GM19240 (cell line): ENCODE results near the gene SLC27A6.

Experiments
- DNase-seq: peaks from one replicate; pipeline ENCODE4 v3.0.0; 2011; ENCODE audit warnings: low spot score; ENCODE audit not compliant: insufficient read length

The SLC27A6 gene

DNA sequence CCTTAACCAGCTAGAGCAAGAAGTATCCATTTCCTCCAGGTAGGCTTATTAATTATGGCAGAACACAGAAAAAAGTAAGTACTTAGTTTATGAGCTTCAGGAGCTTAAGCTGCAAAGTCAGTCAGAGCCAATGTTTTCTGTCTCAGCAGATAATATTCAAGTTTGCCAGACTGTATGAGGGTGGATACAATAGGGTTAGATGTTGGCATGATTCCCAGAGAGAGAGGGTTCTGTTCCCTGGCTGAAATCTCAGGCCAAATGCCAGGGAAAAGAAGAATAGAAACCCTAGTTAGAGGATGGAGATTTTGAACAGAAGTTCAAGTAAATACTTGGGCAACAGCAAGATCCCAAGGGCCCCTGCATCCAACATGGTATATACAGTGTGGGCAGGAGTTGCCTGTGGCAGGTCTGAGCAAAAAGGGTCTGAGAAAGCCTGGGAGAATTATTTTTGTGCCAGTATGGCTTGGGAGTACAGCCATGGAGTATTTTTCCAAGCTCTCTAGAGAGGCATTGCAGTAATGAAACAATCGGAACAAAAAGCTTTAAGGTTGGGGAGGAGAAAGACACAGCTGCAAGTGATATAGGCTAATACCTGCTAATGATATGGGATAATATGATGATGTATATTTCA, 98.3 kb downstream of the SLC27A6 start:
- no peak for DNase-seq

GRCh38 chr5:129065721-129066120, 100.4 kb downstream of the SLC27A6 start:
- no peak for DNase-seq

- DNase-seq, result no peak
These were observed 102.5 kb downstream of the SLC27A6 start for GRCh38 chr5:129067745-129068144.

- DNase-seq, result no peak
These were observed 104.0 kb downstream of the SLC27A6 start for GRCh38 chr5:129069292-129069691.

DNA sequence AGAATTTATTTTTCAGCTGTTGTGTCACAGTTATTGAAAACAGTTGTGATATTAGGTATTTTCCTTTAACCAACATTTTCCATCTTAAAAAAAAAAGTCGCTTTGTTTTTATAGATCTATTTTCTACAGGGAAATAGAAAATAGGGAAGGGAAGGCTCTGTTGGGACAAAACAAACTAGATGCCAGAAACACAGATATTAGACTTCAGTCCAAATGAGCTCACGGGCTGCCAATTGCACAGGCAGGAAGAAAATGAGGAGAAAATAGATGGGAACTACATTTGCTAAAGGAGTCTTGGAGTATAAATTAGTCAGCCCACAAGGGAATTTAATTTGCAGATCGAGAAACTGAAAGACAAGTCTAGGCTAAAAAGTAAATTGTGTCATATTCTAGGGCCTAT, 107.8 kb downstream of the SLC27A6 start:
- DNase-seq, result no peak

- DNase-seq, result no peak
These were observed 109.6 kb downstream of the SLC27A6 start for GRCh38 chr5:129074903-129075302.

DNA sequence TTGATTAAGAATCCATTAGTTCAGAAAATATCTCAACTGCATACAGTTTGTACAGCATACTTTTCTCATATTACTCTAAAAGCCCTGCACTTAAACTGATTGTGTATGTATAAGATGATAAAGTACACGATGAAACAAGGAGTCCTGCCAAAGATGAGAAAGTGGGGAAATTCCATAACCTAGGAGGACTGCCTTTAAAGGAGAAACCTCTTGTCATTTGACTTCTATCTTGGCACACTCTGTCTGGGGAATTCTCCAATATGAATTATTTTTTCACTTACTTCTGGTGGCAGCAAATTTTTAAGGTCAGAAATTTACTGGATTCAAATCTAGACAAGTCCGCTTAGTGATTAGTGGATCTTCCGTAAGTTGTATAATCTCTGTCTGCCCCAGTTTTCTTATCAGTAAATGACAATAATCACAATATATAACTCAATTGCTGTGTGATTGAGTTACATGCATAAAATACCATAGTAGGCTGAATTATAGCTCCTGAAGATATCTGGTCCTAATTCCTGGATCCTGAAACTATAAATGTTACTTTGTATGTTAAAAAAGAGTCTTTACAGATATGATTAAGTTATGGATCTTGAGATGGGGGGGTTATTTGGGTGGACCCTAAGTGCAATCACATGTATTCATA, 112.3 kb downstream of the SLC27A6 start:
- DNase-seq, result no peak

GRCh38 chr5:129078247-129078646, 113.0 kb downstream of the SLC27A6 start:
- DNase-seq, result no peak

- DNase-seq, result no peak
These were observed 113.4 kb downstream of the SLC27A6 start for GRCh38 chr5:129078660-129079059.

GRCh38 chr5:129079496-129079895, 114.2 kb downstream of the SLC27A6 start:
- no peak for DNase-seq

DNA sequence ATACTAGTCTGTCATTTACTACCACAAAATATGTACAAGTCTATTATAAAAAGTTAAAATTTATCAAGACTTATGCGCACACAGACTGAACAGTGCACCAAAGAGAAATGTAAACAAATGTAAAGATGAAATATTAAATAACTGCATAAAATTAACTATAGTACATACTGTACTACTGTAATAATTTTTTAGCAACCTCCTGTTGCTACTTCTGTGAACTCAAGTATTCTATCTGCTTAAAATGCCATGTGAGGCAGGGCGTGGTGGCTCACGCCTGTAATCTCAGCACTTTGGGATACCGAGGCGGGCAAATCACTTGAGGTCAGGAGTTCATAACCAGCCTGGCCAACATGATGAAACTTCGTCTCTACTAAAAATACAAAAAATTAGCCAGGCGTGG, 115.5 kb downstream of the SLC27A6 start:
- DNase-seq, result no peak

GRCh38 chr5:129082225-129083136, 117.2 kb downstream of the SLC27A6 start:
- DNase-seq, result no peak
